HCT116 (cell line): ENCODE measurements around the gene LRRC71. TPM values are rescaled to one million over a fixed set of nuclear protein-coding genes. Genes with fewer than 3 reads are reported as not detected.

ENCODE experiments used
- ATAC-seq: fragments of 200-7000 bp; cut with Tn5 transposase; 2 replicates; pipeline ENCODE4 v1.9.1; 2020; ENCODE audit warnings: mild to moderate bottlenecking, moderate library complexity
- BruUV-seq: library from RNA; stranded (reverse); fragments of 400-500 nt; replicated peaks from 2 replicates; lab custom pipeline; 2021; lab: Mats Ljungman, UMichigan
- CTCF ChIA-PET: fragments of 300-600 bp; sonication (Branson Sonifier 250); formaldehyde crosslinking; loops from one replicate; lab custom pipeline; 2021; ENCODE audit warnings: antibody characterized with exemption; lab: Charles Lee
- POLR2A ChIA-PET: fragments of 300-600, 350-600 bp; sonication (Branson Sonifier 250); formaldehyde crosslinking; loops from one replicate; lab custom pipeline; 2021; ENCODE audit warnings: antibody characterized with exemption; lab: Charles Lee
- RAD21 ChIA-PET, 2 experiments: fragments of 300-600 bp; sonication (Branson Sonifier 250); formaldehyde crosslinking; loops; one replicate each; lab custom pipeline; 2023; ENCODE audit warnings: low total read pairs in 2 of 2; ENCODE audit not compliant: uncharacterized antibody in 2 of 2, unreplicated experiment in 2 of 2, low non-redundant PET in 1 of 2; lab: Charles Lee
- DNase-seq: peaks from one replicate; pipeline ENCODE4 v3.0.0-alpha.2; 2010; ENCODE audit warnings: low read depth, low spot score
- H2AFZ ChIP-seq: fragments of 200-600 bp; shearing (Covaris generic), sonication (generic); 2 replicates; pipeline ENCODE4 v1.6.1; 2017; ENCODE audit warnings: low read depth, mixed run types, mixed read lengths, antibody characterized with exemption, low read length; ENCODE audit not compliant: poor library complexity, severe bottlenecking
- H3K27ac ChIP-seq: 2 replicates; pipeline ENCODE4 v1.5.1; 2012; ENCODE audit warnings: low read depth, low read length
- H3K27me3 ChIP-seq: fragments of 200-600 bp; sonication (generic); 2 replicates; pipeline ENCODE4 v1.6.1; 2016; ENCODE audit warnings: mixed run types, low read length, mixed read lengths; ENCODE audit not compliant: insufficient read depth
- H3K36me3 ChIP-seq, 2 experiments: fragments of 200-500 bp in 1 of 2; fragments of 200-600 bp in 1 of 2; sonication (Bioruptor generic) in 1 of 2; sonication (generic) in 1 of 2; 2 replicates each; pipeline versions ENCODE4 v1.5.1 to v1.6.1; 2014 to 2016; ENCODE audit warnings: low read length in 2 of 2, inconsistent platforms in 1 of 2, mixed read lengths in 1 of 2, mixed run types in 1 of 2; ENCODE audit not compliant: insufficient read depth in 2 of 2, control insufficient read depth in 1 of 2
- H3K4me1 ChIP-seq, 2 experiments: fragments of 200-600 bp in 1 of 2; sonication (generic) in 1 of 2; 2 replicates each; pipeline versions ENCODE4 v1.5.1 to v1.6.1; 2012 to 2017; ENCODE audit warnings: low read length in 2 of 2, inconsistent platforms in 1 of 2, mild to moderate bottlenecking in 1 of 2, mixed read lengths in 1 of 2, mixed run types in 1 of 2, moderate library complexity in 1 of 2; ENCODE audit not compliant: insufficient read depth in 2 of 2, control insufficient read depth in 1 of 2
- H3K4me2 ChIP-seq: fragments of 200-600 bp; sonication (generic); 2 replicates; pipeline ENCODE4 v1.6.1; 2017; ENCODE audit warnings: mixed run types, low read length, mixed read lengths
- H3K4me3 ChIP-seq, 2 experiments: fragments of 200-600 bp in 1 of 2; sonication (generic) in 1 of 2; replicated peaks in 1 of 2; 2 replicates each; pipeline ENCODE4 v1.5.1; 2011 to 2016; ENCODE audit warnings: low read length in 2 of 2, control low read depth in 1 of 2, low read depth in 1 of 2, mild to moderate bottlenecking in 1 of 2, mixed read lengths in 1 of 2, mixed run types in 1 of 2
- H3K79me2 ChIP-seq: fragments of 200-600 bp; sonication (generic); 2 replicates; pipeline ENCODE4 v1.6.1; 2017; ENCODE audit warnings: mild to moderate bottlenecking, mixed run types, low read length, moderate library complexity, mixed read lengths; ENCODE audit not compliant: insufficient read depth
- H3K9ac ChIP-seq: fragments of 200-600 bp; sonication (generic); 2 replicates; pipeline ENCODE4 v1.6.1; 2016; ENCODE audit warnings: low read length, mixed read lengths
- H3K9me2 ChIP-seq: fragments of 200-600 bp; sonication (generic), shearing (Covaris generic); 2 replicates; pipeline ENCODE4 v1.6.1; 2017; ENCODE audit warnings: mixed run types, mild to moderate bottlenecking, moderate library complexity; ENCODE audit not compliant: insufficient read depth
- H3K9me3 ChIP-seq, 2 experiments: fragments of 200-500 bp in 1 of 2; fragments of 200-600 bp in 1 of 2; sonication (Bioruptor generic) in 1 of 2; sonication (generic) in 1 of 2; 2 replicates each; pipeline ENCODE4 v1.6.1; 2014 to 2017; ENCODE audit warnings: low read length in 2 of 2, mixed read lengths in 2 of 2, inconsistent platforms in 1 of 2, low read depth in 1 of 2, mild to moderate bottlenecking in 1 of 2, mixed run types in 1 of 2, moderate library complexity in 1 of 2; ENCODE audit not compliant: control insufficient read depth in 1 of 2, insufficient read depth in 1 of 2
- H4K20me1 ChIP-seq: fragments of 200-600 bp; sonication (generic), shearing (Covaris generic); 2 replicates; pipeline ENCODE4 v1.6.1; 2017; ENCODE audit warnings: mixed run types, mild to moderate bottlenecking, moderate library complexity; ENCODE audit not compliant: insufficient read depth
- ATF3 ChIP-seq: IDR thresholded peaks from 2 replicates; pipeline ENCODE4 v1.6.1; 2012
- CTCF ChIP-seq, 3 experiments: fragments of 200-600 bp in 1 of 3; sonication (generic) in 1 of 3; IDR thresholded peaks in 2 of 3; conservative IDR thresholded peaks in 1 of 3; 2 replicates each; pipeline ENCODE4 v1.5.1; 2012 to 2017; ENCODE audit warnings: low read depth in 2 of 3, low read length in 2 of 3, antibody characterized with exemption in 1 of 3, borderline replicate concordance in 1 of 3, control low read depth in 1 of 3, mild to moderate bottlenecking in 1 of 3, mixed read lengths in 1 of 3, mixed run types in 1 of 3, moderate library complexity in 1 of 3; ENCODE audit not compliant: insufficient read depth in 1 of 3
- EGR1 ChIP-seq: IDR thresholded peaks from 2 replicates; pipeline ENCODE4 v1.6.1; 2012; ENCODE audit warnings: low read depth
- ELF1 ChIP-seq: IDR thresholded peaks from 2 replicates; pipeline ENCODE4 v1.6.1; 2012; ENCODE audit warnings: low read depth, borderline replicate concordance
- EZH2 ChIP-seq: fragments of 200-600 bp; sonication (generic); IDR thresholded peaks from 2 replicates; pipeline ENCODE4 v1.6.1; 2017; ENCODE audit warnings: antibody characterized with exemption, mixed run types
- EZH2phosphoT487 ChIP-seq: fragments of 200-600 bp; IDR thresholded peaks from 2 replicates; pipeline ENCODE4 v1.6.1; 2018; ENCODE audit warnings: antibody characterized with exemption, borderline replicate concordance
- SIN3A ChIP-seq: IDR thresholded peaks from 2 replicates; pipeline ENCODE4 v1.6.1; 2012; ENCODE audit warnings: low read depth
- SP1 ChIP-seq: IDR thresholded peaks from 2 replicates; pipeline ENCODE4 v1.6.1; 2012; ENCODE audit warnings: low read depth
- SRF ChIP-seq: IDR thresholded peaks from 2 replicates; pipeline ENCODE4 v1.6.1; 2012; ENCODE audit warnings: low read depth
- YY1 ChIP-seq: IDR thresholded peaks from 2 replicates; pipeline ENCODE4 v1.6.1; 2011; ENCODE audit warnings: low read length, low read depth, moderate library complexity, mild to moderate bottlenecking; ENCODE audit not compliant: insufficient replicate concordance; ENCODE audit errors: extremely low read depth
- intact Hi-C: fragments of 100-400 bp; cut with micrococcal nuclease; formaldehyde crosslinking; loops from 2 replicates; pipeline ENCODE4 v1.10.0; 2022
- total RNA-seq: library from RNA; stranded (reverse); gene quantifications from one replicate; pipeline ENCODE4 v1.2.1, GENCODE V29; 2021; ENCODE audit not compliant: unreplicated experiment
- TF ChIP-seq, protein P1 (sequence below): IDR thresholded peaks from 2 replicates; pipeline ENCODE4 v1.6.1; 2012

The LRRC71 gene
- total RNA-seq, 1 experiment from 2014 or later, result not detected

DNA sequence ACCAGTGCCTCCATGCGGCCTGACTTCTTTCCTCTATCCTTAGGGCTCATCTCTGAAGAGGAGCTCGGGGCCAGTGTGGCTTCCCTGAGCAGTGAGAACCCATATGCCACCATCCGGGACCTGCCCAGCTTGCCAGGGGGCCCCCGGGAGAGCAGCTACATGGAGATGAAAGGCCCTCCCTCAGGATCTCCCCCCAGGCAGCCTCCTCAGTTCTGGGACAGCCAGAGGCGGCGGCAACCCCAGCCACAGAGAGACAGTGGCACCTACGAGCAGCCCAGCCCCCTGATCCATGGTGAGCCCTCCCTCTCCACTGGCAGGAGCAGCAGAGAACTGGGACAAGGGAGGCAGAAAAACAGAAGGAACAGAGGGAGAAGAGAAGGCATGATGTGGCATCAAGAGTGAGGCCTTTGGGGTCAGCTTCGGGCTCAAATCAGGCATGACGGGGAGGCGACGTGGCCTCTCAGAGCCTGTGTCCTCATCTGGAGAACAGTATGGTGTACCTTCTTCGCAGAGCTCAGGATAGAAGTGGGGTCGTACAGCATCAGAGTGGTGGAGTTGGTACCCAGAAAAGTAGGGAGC, 6.5 kb upstream of the LRRC71 start:
- Histone ChIP-seq H3K27me3 (no peaks in the 10 kb centered on the region), H3K27ac (no peak overlapping the region), H3K9me2 (no peaks in the 10 kb centered on the region), H2AFZ (no peak overlapping the region), H3K4me3 (no peak overlapping the region), H3K36me3 (peaks cover 2 to 17% of the 10 kb centered on the region in 2 experiments; a peak in 3 of 4 replicates), H4K20me1 (no peaks in the 10 kb centered on the region), H3K9ac (no peak overlapping the region), H3K4me2 (no peak overlapping the region), H3K9me3 (no peaks in the 10 kb centered on the region), H3K79me2 (no peaks in the 10 kb centered on the region), H3K4me1 (peaks cover under 1 to 12% of the 10 kb centered on the region in 2 experiments; a peak in 2 of 4 replicates)
- no TSS peak for BruUV-seq
- RAD21 ChIA-PET, result no interaction called here
- CTCF ChIA-PET, result no interaction called here
- intact Hi-C loops, result no loop called here
- TF ChIP-seq SP1 (no peak), ATF3 (no peak), EZH2 (no peak), EZH2phosphoT487 (no peak), SRF (no peak), ELF1 (no peak), EGR1 (no peak), YY1 (no peak), SIN3A (no peak), CTCF (IDR thresholded peaks at IDR 0.05 in 2 of 3, conservative IDR thresholded peaks at IDR 0.05 in 1 of 3; ENCODE audit: borderline replicate concordance in 1 of 3, insufficient read depth in 1 of 3, low read depth in 2 of 3, low read length in 2 of 3) (no peak)
- TF ChIP-seq, protein P1, sequence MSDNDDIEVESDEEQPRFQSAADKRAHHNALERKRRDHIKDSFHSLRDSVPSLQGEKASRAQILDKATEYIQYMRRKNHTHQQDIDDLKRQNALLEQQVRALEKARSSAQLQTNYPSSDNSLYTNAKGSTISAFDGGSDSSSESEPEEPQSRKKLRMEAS, result no peak
- no peak for ATAC-seq
- POLR2A ChIA-PET, result no interaction called here
- DNase-seq, result no peak
